NCI-H510A (cell line): ENCODE data around the gene TWNK.
"Not testable (repeated sequence)": the region's sequence is repeated elsewhere in the genome, so short reads cannot be mapped to it uniquely, and the experiment has no call there.

ENCODE experiments used
- DNase-seq: peaks from one replicate; lab custom pipeline; 2025; lab: John Stamatoyannopoulos, UW

Gene TWNK

GRCh38 chr10:100972904-100973535 lies 14.3 kb upstream of the TWNK start:
- DNase-seq: no peak

GRCh38 chr10:100975397-100975796 lies 11.9 kb upstream of the TWNK start:
- not testable (repeated sequence) for DNase-seq

GRCh38 chr10:100976906-100977305 lies 10.4 kb upstream of the TWNK start:
- no peak for DNase-seq

GRCh38 chr10:100977436-100977835 lies 9.9 kb upstream of the TWNK start:
- no peak for DNase-seq

- no peak for DNase-seq
Measured at GRCh38 chr10:100978121-100978900, 9.0 kb upstream of the TWNK start.

GRCh38 chr10:100978901-100979195 lies 8.5 kb upstream of the TWNK start:
- DNase-seq: no peak

- DNase-seq: no peak
Measured at GRCh38 chr10:100979791-100980272, 7.5 kb upstream of the TWNK start.

GRCh38 chr10:100980311-100980710 lies 7.0 kb upstream of the TWNK start:
- no peak for DNase-seq

GRCh38 chr10:100980711-100981110 lies 6.6 kb upstream of the TWNK start:
- DNase-seq: no peak

- no peak for DNase-seq
Measured at GRCh38 chr10:100981178-100981772, 6.1 kb upstream of the TWNK start.

- DNase-seq: no peak
Measured at GRCh38 chr10:100982916-100983830, 4.2 kb upstream of the TWNK start.

GRCh38 chr10:100983868-100984671 lies 3.3 kb upstream of the TWNK start:
- no peak for DNase-seq

GRCh38 chr10:100984672-100985177 lies 2.6 kb upstream of the TWNK start:
- no peak for DNase-seq

- DNase-seq: no peak
Measured at GRCh38 chr10:100985336-100985735, 2.0 kb upstream of the TWNK start.

- no peak for DNase-seq
Measured at GRCh38 chr10:100986623-100986951, 756 bp upstream of the TWNK start.

- DNase-seq: no peak
Measured at GRCh38 chr10:100987685-100988049, 324 bp downstream of the TWNK start.

GRCh38 chr10:100988166-100988565 lies 823 bp downstream of the TWNK start:
- no peak for DNase-seq

GRCh38 chr10:100989088-100989487 lies 1.7 kb downstream of the TWNK start:
- DNase-seq: no peak

- no peak for DNase-seq
Measured at GRCh38 chr10:100993986-100994708, 6.8 kb downstream of the TWNK start.

- no peak for DNase-seq
Measured at GRCh38 chr10:100995181-100995580, 7.8 kb downstream of the TWNK start.
